GM19328 (cell line): Measurements from ENCODE around the gene MTAP.

Source experiments
- ATAC-seq: cut with Tn5 transposase; IDR thresholded peaks from one replicate; pipeline ENCODE4 v1.9.1; 2021; ENCODE audit warnings: mild to moderate bottlenecking, moderate library complexity; ENCODE audit not compliant: unreplicated experiment

Gene MTAP

DNA sequence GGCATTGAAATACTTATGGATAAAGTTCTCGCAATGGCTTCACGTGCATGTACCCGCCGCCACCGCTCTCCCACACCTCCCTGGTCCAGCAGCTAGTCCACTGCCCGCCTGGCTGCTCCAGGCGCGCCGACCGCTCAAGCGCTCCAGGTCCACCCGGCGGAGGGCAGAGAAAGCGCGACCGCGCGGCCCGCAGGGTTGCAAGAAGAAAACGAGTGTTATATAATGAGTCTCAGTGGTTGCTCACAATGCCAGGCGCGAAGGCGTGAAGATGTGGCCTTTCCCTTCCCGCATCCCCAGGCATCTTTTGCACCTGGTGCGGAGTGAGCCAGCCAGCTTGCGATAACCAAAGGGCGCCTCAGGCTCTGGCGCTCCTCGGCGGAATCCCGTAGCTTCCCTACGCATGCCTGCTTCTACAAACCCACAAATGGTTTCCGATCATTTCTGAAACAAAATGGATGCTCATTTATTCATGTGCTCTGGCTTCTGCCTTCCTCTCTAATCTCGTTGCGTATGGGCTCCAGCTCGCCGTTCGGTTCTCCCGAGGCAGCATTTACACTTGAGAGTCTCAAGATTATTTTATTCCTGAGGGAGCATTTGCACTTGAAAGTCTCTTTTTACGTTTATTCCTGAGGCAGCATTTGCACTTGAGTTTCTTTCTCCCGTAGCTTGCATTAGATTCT, 166.0 kb downstream of the MTAP start:
- ATAC-seq: no peak

DNA sequence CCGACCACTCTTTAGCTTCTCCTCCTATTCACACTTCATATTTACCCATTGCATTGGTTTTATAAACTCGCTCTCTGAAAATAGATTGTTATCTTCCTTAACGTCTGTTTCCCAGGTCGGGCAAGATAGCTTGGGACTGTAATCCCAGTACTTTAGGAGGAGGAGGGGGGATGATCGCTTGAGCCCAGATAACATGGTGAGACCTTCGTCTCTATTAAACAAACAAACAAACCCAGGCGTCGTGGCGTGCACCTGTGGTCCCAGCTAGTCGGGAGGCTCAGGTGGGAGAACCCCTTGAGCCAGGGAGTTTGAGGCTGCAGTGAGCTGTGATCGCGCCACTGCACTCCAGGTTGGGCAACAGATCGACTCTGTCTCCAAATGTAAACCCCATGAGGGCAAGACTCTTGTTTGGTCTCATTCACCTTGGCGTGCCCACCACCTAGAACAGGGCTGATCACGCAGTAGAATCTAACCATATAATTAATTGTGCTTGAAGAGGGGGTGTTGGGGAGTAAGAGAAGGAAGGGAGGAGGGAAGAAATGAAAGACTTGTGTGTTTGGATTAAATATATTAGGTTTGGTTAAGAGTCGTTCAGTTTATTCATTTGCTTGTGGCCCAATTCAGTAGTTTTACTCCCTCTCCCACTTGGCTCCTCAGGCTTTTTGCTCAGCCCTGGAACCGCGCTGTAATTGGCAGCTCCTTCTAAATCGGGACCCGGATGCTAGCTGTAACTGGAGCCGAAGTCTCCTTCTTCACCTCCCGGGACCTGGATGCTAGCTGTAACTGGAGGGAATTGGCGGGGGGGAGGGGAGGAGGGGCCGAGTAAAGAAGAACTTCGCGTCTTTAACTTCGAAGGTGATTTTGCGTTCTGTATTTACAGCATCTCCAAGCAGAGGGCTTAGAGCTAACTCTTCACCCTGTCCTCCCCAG, 166.8 kb downstream of the MTAP start:
- ATAC-seq: no peak

DNA sequence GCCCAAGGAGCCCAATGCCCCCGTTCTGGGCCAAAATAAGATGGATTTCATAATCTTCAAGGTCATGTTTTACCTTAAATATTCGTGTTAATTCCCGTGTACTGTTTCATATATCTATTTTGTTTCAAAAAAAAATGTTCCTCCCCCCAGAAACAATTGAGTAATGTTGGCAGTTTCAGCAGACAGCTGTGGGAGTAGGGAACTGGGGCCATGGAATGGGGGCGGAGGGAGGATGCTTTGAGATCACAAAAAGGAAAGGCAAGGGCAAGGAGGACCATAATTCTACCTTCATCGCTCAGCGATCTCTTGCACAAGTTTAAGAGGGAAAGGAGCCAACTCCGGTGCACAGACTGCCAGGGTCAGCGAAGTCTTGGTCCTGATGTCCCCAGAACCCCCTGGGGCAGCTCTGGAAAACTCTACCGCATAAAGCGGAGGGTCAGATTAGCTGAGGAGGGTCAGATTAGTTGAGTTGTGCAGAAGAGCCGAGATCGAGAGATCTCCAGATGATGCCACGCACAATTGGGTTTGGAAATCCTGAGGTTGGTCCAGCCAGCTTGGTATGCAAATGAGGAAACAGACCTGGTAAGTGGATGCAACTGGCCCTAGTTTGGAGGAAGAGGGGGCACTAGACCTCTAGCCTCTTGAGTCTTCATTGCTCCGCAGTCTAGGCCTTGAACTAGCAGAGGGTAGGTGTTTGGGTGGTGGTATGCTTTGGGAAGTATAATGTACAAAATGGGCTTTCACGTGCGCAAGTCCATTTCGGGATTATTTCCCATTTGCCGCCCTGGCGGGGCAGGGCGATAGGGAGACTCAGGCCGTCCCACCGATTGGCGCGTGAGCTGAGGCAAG, 167.7 kb downstream of the MTAP start:
- ATAC-seq: no peak

DNA sequence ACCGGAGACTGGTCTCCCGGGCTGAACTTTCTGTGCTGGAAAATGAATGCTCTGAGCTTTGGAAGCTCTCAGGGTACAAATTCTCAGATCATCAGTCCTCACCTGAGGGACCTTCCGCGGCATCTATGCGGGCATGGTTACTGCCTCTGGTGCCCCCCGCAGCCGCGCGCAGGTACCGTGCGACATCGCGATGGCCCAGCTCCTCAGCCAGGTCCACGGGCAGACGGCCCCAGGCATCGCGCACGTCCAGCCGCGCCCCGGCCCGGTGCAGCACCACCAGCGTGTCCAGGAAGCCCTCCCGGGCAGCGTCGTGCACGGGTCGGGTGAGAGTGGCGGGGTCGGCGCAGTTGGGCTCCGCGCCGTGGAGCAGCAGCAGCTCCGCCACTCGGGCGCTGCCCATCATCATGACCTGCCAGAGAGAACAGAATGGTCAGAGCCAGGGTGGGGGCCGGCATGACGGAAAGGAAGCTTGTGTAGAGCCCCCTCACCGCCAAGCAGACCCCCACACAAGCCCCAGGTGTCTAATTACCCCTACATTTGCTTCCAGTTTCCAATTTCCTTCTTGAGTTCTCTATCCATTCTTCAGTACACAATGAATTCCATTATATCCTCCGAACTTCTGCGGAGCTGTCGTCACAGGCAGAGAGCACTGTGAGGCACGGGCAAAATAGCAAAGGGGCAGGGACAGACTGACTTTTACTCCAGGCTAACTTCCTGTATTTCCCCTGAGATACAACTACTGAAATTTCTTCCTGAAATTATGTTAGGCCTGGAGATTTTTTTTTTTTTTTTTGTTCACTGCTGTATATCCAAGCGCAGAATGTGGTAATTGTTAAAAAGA, 168.6 kb downstream of the MTAP start:
- ATAC-seq: no peak

DNA sequence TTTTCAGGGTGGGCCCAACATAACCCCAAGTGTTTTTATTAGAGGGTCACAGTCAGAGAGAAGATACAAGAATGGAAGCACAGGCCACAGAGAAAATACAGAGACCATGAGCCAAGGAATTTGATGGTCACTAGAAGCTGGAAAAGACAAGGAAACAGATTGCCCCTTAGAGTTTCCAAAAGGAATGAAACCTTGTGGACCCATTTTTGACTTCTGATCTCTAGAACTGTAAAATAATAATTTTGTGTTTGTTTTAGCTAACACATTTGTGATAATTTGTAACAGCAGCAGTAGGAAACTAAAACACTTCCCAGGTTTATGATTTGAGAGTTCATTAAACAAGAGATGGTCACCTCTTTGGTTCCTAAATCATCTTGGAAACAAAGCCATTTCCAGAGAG, 169.9 kb downstream of the MTAP start:
- no peak for ATAC-seq

DNA sequence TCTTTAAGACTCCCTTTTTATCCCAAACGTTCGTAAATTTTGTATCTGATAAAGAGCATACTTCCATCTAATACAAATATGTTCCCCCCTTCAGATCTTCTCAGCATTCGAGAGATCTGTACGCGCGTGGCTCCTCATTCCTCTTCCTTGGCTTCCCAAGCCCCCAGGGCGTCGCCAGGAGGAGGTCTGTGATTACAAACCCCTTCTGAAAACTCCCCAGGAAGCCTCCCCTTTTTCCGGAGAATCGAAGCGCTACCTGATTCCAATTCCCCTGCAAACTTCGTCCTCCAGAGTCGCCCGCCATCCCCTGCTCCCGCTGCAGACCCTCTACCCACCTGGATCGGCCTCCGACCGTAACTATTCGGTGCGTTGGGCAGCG, 171.9 kb downstream of the MTAP start:
- ATAC-seq: no peak

DNA sequence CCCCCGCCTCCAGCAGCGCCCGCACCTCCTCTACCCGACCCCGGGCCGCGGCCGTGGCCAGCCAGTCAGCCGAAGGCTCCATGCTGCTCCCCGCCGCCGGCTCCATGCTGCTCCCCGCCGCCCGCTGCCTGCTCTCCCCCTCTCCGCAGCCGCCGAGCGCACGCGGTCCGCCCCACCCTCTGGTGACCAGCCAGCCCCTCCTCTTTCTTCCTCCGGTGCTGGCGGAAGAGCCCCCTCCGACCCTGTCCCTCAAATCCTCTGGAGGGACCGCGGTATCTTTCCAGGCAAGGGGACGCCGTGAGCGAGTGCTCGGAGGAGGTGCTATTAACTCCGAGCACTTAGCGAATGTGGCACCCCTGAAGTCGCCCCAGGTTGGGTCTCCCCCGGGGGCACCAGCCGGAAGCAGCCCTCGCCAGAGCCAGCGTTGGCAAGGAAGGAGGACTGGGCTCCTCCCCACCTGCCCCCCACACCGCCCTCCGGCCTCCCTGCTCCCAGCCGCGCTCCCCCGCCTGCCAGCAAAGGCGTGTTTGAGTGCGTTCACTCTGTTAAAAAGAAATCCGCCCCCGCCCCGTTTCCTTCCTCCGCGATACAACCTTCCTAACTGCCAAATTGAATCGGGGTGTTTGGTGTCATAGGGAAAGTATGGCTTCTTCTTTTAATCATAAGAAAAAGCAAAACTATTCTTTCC, 172.4 kb downstream of the MTAP start:
- peak; percentile 63 for ATAC-seq

DNA sequence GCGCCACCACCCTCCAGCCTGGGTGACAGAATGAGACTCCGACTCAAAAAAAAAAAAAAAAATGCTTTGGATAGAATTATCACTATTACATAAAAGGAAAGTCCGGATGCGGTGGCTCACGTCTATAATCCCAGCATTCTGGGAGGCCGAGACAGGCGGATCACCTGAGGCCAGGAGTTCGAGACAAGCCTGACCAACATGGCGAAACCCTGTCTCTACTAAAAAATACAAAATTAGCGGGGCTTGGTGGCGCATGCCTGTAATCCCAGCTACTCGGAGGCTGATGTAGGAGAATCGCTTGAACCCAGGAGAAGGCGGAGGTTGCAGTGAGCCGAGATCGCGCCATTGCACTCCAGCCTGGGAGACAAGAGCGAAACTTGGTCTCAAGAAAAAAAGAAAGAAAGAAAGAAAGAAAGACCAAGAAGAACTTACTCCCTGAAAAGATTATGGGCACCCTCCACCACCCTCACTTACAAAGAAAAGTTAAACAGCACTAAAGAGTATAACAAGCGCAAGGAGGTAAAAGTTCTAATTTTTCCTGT, 174.0 kb downstream of the MTAP start:
- no peak for ATAC-seq

DNA sequence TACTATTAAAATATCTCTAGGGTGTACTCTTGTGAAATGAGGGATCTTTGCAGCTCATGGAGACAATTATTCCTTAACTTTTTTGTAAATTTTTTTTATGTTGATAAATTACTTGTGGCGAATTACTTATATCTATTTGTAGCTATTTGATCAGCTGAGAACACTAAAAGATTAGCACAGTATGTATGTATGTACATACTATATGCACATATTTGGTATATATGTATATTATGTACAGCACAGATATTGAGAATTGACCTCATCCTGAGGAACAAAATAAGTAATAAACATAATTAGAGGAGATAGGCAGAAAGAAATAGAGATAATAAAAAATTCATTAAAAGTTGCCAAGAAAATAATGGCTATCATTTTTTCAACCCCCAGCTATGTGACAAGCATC, 180.0 kb downstream of the MTAP start:
- no peak for ATAC-seq

DNA sequence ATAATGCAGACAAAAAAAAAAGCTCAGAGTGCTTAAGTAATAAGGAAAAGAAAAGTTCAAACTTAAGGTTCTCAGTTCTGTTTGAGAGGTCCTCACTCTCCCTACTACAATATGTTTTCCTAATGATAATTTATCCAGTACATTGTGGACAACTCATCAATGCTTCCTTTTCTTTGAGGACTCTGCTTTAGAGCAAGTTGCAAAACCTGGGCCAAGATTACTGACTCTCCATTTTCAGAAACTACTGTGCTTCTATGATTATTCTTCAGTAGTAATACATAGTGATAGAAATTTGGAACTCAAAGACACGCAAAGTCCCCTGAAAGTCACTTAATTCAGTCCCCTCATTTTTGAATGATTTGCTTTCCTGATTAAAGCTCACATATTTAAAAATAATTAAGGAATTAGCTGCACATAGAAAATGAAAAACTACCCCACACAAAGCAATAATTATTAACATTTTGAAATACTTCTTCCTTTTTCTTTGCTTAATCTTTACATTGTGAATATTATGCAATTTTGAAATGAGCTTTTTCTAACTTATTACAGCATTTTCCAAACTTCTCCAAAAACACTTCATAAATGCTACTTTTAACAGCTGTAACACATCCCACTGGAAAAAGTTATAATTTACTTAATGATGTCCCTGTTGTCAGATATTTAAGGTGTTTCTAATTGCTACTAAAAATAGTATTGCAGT, 180.6 kb downstream of the MTAP start:
- ATAC-seq: no peak

DNA sequence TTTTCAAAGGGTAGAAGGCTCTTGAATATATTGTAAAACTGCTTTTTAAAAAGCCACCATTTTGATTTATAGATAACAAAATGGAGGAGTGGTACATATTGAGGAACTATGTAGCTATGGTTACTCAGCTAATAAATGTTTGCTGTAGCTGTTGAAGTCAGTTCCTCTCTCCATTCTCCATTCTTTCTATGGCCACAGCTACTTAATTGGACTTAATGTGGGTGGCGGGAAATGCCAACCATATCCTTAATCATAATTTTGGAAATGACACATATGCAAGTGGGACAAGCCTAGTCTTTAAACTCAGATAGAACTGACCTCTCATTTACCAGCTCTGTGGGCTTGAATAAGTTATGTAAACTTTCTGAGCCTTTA, 181.1 kb downstream of the MTAP start:
- ATAC-seq: no peak

DNA sequence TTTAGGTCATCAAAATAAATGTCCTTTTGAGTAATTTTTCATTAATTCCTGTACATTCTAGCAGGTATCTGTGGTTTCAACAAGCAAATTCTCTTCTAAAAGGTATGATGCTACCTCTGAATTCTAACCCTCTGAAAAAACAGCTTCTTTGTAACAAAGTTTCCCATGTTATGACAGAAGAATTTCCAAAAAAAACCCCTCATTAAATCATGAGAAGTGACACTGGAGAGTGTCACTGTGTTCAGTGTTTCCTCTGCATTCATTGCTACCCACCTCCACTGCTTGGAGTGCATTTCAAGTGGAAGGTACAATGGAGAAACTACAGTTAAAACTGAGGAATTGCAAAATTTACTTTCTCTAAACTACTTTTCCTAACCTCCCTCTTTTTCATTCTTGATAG, 181.7 kb downstream of the MTAP start:
- no peak for ATAC-seq

DNA sequence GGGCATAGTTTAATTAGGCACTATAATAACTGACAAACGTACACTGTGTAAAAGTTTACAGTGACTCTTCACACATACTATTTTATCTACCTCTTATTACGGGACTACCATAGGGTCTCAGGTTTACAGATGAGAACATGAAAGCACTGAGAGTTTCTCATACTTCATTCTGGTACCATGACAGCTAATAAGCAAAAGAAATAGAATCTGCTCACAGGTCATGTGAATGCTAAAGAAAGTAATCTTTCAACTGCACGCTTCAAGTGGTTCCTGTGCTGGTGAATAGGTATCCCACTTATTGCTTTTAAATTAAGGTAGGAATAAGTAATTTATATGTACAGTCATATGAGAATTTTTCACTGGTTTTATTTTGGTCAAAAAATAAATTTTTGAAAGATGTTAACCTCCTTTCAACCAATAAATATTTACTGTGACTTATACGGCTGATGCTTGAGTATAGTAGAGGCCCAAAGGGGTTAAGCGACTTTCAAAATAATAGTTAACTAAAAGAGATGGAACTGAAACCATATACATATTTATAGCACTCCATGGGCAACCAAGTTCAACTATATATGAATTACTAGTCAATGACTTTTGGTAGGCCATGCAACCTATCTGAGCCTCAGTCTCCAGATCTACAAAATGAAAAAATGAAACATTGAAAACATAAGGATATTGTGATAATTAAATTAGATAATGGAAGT, 183.7 kb downstream of the MTAP start:
- no peak for ATAC-seq
